Stimulated activated CD4-positive, alpha-beta T cell treated with anti-CD3 and anti-CD28 coated beads, Interleukin-1b, Interleukin-23, amount 100 ng/mL, for 1 hour (primary cell): ENCODE measurements around the gene BCL2A1.
"Not testable (repeated sequence)": the region's sequence is repeated elsewhere in the genome, so short reads cannot be mapped to it uniquely, and the experiment has no call there.

Experiments
- DNase-seq, 2 donors: peaks; one replicate each; pipeline ENCODE4 v3.0.0-alpha.2; 2020; ENCODE audit warnings: low read depth in 2 of 2

BCL2A1 gene

GRCh38 chr15:79970624-79971434 lies at the start of gene BCL2A1:
Gene BCL2A1, minus strand, starts transcription at chr15:79971196. Its CDS starts 77 bp downstream, at chr15:79971119.
- peak; percentile 27 to 35 for DNase-seq

GRCh38 chr15:80020731-80021130 lies 49.7 kb upstream of the BCL2A1 start:
- DNase-seq = no peak

DNA sequence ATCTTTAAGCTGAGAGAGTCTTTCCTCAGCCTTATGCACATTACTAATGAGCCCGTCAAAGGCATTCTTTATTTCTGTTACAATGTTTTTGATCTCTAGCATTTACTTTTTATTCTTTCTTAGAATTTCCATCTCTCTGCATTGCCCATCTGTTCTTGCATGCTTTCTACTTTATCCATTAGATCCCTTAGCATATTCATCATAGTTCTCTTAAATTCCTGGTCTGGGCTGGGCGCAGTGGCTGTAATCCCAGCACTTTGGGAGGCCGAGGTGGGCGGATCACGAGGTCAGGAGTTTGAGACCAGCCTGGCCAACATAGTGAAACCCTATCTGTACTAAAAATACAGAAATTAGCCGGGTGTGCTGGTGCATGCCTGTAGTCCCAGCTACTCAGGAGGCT lies 49.2 kb upstream of the BCL2A1 start:
- not testable (repeated sequence) for DNase-seq

GRCh38 chr15:80019168-80019745 lies 48.3 kb upstream of the BCL2A1 start:
- no peak for DNase-seq

DNA sequence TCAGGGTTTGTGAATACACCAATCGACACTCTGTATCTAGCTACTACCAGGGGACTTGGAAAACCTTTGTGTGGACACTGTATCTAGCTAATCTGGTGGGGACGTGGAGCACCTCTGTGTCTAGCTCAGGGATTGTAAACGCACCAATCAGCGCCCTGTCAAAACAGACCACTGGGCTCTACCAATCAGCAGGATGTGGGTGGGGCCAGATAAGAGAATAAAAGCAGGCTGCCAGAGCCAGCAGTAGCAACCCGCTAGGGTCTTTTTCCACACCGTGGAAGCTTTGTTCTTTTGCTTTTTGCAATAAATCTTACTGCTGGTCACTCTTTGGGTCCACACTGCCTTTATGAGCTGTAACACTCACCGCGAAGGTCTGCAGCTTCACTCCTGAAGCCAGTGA lies 46.1 kb upstream of the BCL2A1 start:
- not testable (repeated sequence) for DNase-seq

DNA sequence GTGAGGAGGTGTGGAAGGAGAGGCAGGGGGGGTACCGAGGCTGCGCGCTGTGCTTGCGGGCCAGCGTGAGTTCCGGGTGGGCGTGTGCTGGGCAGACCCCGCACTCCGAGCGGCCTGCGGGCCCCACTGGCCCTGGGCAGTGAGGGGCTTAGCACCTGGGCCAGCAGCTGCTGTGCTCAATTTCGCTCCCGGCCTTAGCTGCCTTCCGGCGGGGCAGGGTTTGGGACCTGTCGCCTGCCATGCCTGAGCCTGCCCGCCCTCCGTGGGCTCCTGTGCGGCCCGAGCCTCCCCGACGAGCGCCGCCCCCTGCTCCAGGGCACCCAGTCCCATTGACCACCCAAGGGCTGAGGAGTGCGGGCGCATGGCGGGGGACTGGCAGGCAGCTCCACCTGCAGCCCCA lies 45.5 kb upstream of the BCL2A1 start:
- DNase-seq = not testable (repeated sequence)

GRCh38 chr15:80015156-80015555 lies 44.2 kb upstream of the BCL2A1 start:
- no peak for DNase-seq

DNA sequence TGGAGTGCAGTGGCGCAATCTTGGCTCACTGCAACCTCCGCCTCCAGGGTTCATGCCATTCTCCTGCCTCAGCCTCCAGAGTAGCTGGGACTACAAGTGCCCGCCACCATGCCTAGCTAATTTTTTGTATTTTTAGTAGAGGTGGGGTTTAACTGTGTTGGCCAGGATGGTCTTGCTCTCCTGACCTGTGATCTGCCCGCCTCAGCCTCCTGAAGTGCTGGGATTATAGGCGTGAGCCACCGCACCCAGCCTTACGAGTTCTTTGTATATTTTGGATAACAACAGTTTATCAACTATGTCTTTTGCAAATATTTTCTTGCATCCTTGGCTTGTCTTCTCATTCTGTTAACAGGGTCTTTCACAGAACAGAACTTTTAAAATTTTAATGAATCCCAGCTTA lies 43.2 kb upstream of the BCL2A1 start:
- not testable (repeated sequence) for DNase-seq

DNA sequence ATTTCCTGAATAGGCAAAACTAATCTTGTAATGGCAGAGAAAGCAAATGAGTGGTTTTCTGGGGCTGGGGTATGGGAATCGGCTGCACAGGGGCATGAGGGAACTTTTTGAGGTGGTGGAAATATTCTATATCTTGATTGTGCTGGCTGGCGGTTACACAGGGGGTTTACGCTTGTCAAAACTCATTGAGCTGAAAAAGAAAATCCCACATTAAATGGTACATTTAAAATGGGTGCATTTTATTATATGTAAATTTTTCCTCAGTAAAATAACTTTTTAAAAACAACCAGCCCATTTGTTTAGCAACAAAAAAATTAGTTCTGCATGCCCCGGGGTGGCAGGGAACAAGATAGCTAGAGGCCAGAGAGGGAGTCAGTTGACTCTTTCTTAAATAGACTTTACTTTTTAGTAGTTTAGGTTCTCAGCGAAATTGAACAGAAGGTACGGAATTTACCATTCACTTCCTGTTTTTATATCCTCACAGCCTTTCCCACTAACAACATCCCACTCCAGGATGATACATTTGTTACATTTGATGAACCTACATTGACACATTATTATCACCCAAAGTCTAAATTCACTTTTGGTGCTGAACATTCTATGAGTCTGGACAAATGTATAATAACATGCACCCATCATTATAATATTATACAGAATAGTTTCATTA lies 41.2 kb upstream of the BCL2A1 start:
- no peak for DNase-seq

GRCh38 chr15:80011596-80011995 lies 40.6 kb upstream of the BCL2A1 start:
- no peak for DNase-seq

- DNase-seq = not testable (repeated sequence)
Observed at GRCh38 chr15:80011041-80011523, 40.1 kb upstream of the BCL2A1 start.

- no peak for DNase-seq
Observed at GRCh38 chr15:80010131-80010673, 39.2 kb upstream of the BCL2A1 start.

GRCh38 chr15:80007532-80007931 lies 36.5 kb upstream of the BCL2A1 start:
- DNase-seq = no peak

DNA sequence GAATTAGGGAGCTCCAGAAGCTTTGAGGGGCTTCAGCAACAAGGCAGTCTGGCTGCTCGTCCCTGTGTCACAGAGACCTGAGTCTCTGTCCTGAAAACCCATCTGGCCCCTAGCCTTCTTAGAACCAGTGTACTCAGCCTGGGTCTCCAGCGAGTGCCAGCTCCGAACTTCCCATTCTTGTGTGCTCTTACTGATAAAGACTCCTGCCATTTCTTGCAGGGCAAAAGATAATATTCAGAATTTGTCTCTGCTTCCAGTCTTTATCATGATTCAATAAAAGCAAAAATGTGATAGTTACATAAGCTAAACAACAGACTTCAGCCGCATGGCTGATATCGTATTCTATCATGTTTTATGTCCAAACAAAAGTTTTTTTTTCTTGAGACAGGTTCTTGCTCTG lies 36.0 kb upstream of the BCL2A1 start:
- no peak for DNase-seq

- no peak for DNase-seq
Observed at GRCh38 chr15:80003934-80004472, 33.0 kb upstream of the BCL2A1 start.

DNA sequence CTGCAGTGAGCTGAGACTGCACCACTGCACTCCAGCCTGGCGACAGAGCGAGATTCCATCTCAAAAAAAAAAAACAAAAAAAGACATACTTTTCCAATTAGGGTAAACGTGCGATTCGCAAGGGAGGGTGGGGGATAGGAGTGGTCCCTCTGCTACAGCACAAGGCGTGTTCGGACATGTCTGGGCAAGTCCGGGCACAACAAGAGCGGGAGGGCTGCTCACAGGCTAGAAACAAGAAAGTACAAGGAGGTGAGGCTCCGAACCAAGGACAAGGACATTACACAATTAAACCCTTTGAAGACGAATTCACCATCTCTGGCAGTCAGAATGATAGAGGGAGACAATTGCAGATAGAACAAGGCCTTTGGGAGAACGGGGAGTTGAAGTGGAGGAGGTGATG lies 32.2 kb upstream of the BCL2A1 start:
- DNase-seq = no peak

DNA sequence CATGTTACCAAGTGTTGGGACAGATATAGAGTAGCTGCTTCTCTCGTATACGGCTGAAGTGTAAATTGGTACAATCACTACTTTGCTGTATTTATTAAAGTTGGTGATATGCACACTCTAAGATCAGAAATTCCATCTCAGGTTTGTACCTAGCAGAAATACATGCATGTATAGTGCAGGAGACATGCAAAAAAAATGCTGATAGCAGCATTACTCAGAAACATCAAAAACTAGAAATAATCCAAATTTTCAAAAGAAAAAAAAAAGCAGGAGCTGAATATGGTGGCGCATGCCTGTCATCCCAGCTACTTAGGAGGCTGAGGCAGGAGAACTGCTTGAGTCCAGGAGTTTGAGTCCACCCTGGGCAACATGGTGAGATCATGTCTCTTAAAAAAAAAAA lies 31.3 kb upstream of the BCL2A1 start:
- DNase-seq = no peak

GRCh38 chr15:79994615-79995014 lies 23.6 kb upstream of the BCL2A1 start:
- DNase-seq = no peak

DNA sequence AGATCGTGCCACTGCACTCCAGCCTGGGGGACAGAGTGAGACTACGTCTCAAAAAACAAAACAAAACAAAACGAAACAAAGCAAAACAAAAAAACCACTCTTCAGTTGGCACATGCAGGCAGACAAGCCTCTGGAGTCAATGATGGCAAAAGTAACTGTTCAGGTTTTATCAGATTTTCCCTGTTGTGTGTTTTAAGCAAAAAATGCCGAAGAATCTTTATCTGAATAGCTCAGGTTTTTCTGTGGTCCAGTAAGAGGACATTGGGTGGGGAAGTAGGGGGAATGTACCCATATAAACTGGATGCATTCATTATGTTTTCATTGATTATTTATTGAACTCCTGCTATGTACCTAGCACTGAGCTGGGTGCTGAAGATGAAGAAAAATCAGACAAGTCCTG lies 20.8 kb upstream of the BCL2A1 start:
- no peak for DNase-seq

- no peak for DNase-seq
Observed at GRCh38 chr15:79990997-79991334, 20.0 kb upstream of the BCL2A1 start.

- no peak for DNase-seq
Observed at GRCh38 chr15:79990280-79990996, 19.4 kb upstream of the BCL2A1 start.

- DNase-seq = no peak
Observed at GRCh38 chr15:79989682-79990081, 18.7 kb upstream of the BCL2A1 start.
